Fibroblast of skin of right biceps (primary cell): Measurements from ENCODE around the gene TRIP13.
"Not testable (repeated sequence)": the region's sequence is repeated elsewhere in the genome, so short reads cannot be mapped to it uniquely, and the experiment has no call there.

Experiments
- DNase-seq: peaks from one replicate; pipeline ENCODE4 v3.0.0-alpha.2; 2013

TRIP13 gene

GRCh38 chr5:921456-922435, 29.1 kb downstream of the TRIP13 start:
- no peak for DNase-seq

- no peak for DNase-seq
These were observed 30.0 kb downstream of the TRIP13 start for GRCh38 chr5:922436-923280.

GRCh38 chr5:923281-923873, 30.7 kb downstream of the TRIP13 start:
- peak; percentile 57 for DNase-seq

- DNase-seq, result peak; percentile 33
These were observed 33.9 kb downstream of the TRIP13 start for GRCh38 chr5:926417-927171.

GRCh38 chr5:927172-928015, 34.7 kb downstream of the TRIP13 start:
- no peak for DNase-seq

GRCh38 chr5:929182-929581, 36.5 kb downstream of the TRIP13 start:
- DNase-seq, result not testable (repeated sequence)

GRCh38 chr5:929596-929995, 36.9 kb downstream of the TRIP13 start:
- DNase-seq, result no peak

GRCh38 chr5:930866-931265, 38.2 kb downstream of the TRIP13 start:
- DNase-seq, result no peak

- no peak for DNase-seq
These were observed 39.0 kb downstream of the TRIP13 start for GRCh38 chr5:931570-932145.

GRCh38 chr5:932151-932627, 39.5 kb downstream of the TRIP13 start:
- DNase-seq, result no peak

GRCh38 chr5:932628-933250, 40.1 kb downstream of the TRIP13 start:
- no peak for DNase-seq

- no peak for DNase-seq
These were observed 40.7 kb downstream of the TRIP13 start for GRCh38 chr5:933251-933861.

GRCh38 chr5:933951-934350, 41.3 kb downstream of the TRIP13 start:
- not testable (repeated sequence) for DNase-seq

- not testable (repeated sequence) for DNase-seq
These were observed 41.8 kb downstream of the TRIP13 start for GRCh38 chr5:934381-934967.

GRCh38 chr5:935510-936084, 42.9 kb downstream of the TRIP13 start:
- DNase-seq, result no peak

GRCh38 chr5:936149-937144, 43.8 kb downstream of the TRIP13 start:
- no peak for DNase-seq

- DNase-seq, result no peak
These were observed 44.7 kb downstream of the TRIP13 start for GRCh38 chr5:937151-937924.
